ENCODE measurements around the gene SCARB2.

DNA sequence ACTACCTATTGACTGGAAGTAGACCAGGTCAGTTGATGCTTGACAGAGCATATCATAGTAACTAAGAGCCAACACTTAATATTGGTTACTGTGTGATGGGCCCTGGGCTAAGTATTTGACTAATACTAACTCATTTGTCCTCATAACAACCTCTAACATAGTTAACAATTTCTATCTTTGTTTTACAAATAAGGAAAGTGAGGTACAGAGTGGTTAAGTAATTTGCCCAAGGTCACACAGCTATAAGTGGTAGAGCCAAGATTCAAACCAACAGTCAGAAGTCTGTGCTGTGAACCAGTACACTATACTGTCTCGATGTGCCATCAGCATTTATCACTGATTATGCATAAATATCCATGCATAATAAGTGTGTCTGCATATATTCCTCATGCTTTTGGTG lies 38.3 kb downstream of the SCARB2 start:
- TF ChIP-seq EZH2phosphoT487 (IDR thresholded peaks at IDR 0.05; ENCODE audit: borderline replicate concordance) = no peak
- TF ChIP-seq, protein P1, sequence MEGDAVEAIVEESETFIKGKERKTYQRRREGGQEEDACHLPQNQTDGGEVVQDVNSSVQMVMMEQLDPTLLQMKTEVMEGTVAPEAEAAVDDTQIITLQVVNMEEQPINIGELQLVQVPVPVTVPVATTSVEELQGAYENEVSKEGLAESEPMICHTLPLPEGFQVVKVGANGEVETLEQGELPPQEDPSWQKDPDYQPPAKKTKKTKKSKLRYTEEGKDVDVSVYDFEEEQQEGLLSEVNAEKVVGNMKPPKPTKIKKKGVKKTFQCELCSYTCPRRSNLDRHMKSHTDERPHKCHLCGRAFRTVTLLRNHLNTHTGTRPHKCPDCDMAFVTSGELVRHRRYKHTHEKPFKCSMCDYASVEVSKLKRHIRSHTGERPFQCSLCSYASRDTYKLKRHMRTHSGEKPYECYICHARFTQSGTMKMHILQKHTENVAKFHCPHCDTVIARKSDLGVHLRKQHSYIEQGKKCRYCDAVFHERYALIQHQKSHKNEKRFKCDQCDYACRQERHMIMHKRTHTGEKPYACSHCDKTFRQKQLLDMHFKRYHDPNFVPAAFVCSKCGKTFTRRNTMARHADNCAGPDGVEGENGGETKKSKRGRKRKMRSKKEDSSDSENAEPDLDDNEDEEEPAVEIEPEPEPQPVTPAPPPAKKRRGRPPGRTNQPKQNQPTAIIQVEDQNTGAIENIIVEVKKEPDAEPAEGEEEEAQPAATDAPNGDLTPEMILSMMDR (conservative IDR thresholded peaks at IDR 0.05; ENCODE audit: low read length) = no peak

Measured in Loucy (cell line).